Medulla oblongata (tissue), 1 donor: ENCODE data around the gene SDF4.

Source experiments
- DNase-seq: peaks from one replicate; pipeline ENCODE4 v3.0.0-alpha.2; 2015; ENCODE audit errors: extremely low spot score

Gene SDF4

DNA sequence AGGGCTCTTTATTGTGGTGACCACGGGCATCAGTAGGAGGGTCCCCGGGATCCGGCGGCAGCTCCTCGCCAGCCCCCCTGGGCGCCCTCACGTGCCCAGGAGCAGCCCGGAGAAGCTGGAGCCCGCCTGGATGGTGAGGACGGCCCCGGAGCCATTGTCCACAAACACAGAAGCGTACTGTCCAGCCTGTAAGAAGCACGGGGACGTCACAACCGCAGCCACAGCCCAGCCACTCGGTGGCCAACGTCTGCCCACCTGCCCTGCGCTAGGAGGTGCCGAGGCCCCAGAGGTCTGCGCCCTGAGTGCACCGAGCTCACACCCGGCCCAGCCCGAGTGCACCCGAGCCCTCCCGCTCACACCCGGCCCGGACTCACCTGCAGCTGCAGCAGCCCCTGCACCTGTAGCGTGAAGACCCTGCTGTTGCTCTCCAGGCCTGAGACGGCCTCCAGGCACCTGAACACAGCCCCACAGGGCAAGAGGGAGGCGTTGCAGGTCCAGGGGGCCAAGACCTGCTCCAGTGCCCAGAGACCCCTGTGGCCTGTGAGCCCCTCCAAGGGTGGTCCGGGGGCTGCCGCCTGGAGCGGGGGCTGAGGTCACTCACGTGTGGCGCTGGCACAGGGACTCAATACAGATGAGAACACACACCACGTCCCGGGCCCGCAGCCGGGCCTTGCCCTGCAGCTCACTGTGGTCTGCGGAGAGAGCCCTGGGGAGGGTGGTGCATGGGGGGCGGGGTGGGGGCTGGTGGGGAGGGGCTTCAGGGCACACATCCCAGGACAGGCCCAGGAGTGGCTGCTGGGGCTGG lies 10.9 kb upstream of the SDF4 start:
- no peak for DNase-seq

DNA sequence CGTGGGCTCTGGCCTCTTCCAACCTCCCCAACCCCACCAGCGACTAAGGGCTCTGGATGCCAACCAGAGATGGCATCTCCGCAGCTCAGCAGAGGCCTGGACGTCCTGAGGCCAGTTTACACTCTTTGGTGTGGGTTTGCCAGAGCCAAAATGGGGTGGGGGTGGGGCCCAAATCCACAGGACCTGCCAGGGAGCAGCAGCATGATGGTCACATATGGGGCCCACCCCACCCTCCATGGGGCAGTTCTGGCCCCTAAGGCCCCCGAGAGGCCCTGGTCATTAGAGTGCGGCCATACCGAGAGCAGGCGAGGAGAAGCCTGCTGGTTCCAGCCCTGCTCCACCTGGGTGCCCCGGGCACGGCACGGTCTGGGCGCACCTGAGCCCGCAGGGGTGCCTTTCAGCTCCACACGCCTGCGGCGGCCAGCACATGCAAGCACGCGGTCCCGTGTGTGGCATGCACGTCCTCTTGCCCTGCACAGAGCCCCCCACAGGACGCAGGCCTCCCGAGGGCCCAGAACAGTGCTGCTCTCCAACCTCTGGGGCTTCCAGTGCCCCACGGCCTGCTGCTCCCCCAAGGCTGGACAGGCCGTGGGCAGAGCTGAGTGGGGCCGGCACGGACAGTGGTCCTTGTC lies 9.9 kb upstream of the SDF4 start:
- DNase-seq = no peak

DNA sequence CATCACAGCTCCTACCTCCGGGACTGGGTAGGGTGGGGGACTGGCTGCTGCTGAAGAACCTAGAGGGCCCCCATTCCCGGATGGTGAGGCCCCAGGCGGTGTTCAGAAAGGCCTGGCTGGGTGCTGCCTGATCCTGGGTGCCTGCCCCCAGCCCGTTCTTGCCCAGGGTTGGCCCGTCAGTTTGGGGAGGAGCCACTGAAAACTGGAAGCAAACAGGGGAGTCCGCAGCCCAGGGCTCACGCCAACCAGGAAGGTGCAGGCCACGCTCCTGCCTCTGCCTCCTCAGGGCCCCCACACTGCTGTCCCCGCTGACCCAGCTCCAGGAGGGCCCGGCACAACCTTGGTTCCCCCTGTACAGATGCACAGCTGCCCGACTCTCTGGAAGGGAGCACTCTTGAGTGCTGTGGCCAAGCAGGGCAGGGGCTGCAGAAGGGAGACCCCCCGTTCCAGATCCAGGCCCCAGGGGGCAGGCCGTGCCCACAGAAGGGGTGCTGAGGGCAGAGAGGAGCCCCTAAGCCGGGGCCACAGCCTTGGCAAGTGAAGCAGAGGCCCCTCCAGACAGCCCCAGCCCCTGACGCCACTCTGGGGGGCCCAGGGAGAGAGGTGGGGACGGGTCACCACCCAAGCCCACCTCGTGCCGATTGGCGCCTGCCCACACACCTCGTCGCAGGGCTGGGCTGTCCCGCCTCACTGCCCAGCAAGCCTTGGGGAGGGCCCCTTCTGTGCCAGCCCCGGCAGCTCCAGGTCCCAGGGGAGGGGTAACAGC lies 9.2 kb upstream of the SDF4 start:
- no peak for DNase-seq

DNA sequence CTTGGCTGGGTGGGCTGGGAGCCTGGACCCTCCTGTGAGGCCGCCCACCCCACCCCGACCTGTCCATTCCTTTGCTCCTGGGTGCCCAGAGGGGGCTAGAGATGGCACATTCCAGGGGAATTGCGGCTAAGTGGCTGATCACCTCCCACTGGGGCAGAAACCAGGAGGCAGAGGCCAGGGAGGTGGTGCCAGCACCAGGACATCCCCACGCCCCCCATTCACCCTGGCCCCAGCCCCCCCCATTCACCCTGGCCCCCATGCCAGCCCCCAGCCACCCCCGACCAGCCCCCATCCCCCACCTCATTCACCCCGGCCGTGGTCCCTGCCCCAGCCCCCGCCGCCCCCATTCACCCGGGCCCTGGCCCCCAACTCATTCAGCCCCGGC lies 8.5 kb upstream of the SDF4 start:
- no peak for DNase-seq

DNA sequence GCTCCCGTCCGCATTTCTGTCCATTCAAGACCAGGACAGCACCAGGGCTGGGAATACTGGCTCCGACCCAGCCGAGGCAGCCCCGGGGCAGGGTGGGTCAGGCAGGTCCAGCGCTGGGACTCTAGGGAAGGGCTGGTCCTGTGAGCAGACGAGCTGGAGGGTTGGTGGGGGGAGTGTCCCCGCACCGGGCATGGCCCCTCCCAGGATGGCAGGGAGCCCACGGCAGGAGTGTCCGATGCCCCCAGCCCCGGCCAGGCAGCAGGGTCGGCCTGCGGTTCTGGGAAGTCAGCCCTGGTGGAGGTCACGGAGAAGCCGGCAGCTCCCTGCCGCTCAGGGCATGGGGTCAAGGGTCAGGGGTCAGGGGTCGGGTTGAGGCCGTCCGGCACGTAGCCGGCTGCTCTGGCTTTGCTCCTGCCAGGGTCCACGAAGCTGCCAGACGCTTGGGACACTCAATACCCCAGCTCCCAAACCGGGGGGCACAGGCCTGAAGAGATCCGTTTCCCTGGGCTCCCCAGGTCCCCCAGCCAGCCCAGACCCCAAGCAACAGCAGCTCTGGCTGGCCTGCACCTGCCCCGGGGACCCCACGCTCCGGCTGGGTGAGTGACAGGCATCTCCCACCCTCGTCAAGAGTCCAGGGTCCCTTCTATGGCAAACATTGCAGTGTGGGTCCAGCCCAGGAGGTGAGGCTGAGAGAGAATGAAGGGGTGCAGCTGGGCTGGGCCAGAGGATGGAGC lies 8.0 kb upstream of the SDF4 start:
- DNase-seq = no peak

DNA sequence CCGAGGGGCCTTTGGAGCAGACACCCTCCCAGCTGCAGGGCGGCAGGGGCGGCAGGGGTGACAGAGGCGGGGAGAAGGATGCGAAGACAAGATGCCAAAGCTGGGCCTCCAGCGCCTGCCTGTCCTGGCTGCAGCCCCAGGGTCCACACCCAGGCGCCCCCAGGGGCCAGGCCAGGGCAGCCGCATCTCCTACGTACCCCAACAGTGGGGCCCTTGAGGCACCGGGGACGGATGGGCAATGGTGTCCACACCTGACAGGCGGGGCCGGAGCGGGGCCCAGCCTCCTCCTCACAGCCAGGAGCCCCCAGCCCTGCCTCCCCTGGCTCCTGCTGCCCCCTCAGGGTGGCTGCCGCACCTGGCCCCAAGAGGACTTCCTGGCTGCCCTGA lies 7.4 kb upstream of the SDF4 start:
- no peak for DNase-seq

GRCh38 chr1:1238702-1239178 lies 6.9 kb upstream of the SDF4 start:
- no peak for DNase-seq

DNA sequence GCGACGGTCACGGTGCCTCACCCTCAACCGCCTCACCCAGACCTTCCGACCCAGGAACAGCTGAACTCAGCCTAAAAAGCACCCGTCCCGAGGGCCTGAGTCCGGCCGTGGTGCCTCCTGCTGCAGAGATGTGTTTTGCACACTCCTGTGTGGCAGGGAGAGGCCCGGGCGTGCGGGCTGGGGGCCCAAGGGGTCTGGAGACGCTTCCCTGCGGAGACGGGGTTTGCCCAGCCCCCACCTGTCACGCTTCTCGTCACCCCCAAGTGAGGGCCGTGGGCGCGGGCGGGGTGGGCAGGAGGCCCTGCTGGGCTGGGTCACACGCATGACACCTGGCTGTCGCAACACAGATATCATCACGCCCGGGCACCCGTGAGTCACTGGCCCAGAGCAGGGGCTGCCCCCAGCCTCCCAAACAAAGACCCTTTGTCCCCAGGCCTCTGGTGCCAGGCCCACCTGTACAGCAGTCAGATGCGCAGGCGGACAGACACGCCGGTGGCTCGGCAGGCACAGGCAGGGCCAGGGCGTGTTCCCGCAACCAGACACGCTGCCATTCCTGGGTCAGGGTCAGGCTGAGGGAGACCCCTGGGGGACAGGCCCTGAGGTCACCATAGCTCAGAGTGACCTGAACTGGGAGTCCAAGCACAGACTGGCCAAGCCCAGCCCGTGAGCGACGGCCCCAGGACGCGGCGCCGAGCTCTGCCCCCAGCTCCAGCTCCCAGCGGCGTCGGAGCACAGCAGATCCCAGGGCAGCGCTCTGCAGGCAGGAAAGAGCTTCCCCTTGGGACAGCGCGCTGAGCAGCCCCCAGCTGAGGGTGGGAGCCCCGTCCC lies 6.3 kb upstream of the SDF4 start:
- DNase-seq = no peak

GRCh38 chr1:1236945-1237873 lies 5.4 kb upstream of the SDF4 start:
- DNase-seq = no peak

DNA sequence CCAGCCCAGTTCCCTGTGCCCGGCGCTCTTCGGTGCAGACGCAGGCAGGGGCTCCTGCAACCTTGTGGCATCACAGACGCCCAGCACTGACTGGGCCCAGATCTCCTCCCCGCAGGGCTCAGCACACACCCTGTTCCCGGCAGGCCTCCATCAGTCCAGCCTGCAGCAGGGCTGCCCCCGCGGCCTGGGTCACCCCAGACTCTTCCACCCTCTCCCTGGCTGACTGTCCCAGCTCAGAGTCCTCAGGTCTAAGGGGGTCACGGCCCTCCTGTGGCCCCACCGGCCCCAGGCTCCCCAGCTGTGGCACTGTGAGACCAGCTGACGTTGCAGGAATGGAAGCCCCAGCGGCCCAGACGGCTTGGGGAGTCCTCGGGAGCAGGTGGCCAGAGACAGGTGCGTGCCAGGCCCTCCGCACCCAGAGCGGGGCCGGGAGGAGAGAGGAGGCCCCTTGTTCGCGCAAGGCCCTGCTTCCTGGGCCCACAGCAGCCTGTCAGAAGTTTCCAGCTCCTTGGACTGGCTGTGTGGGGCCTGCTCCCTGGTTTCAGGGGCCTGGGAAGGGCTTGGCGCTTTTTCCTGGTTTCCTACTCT lies 4.5 kb upstream of the SDF4 start:
- no peak for DNase-seq

GRCh38 chr1:1235016-1235744 lies 3.4 kb upstream of the SDF4 start:
- no peak for DNase-seq

DNA sequence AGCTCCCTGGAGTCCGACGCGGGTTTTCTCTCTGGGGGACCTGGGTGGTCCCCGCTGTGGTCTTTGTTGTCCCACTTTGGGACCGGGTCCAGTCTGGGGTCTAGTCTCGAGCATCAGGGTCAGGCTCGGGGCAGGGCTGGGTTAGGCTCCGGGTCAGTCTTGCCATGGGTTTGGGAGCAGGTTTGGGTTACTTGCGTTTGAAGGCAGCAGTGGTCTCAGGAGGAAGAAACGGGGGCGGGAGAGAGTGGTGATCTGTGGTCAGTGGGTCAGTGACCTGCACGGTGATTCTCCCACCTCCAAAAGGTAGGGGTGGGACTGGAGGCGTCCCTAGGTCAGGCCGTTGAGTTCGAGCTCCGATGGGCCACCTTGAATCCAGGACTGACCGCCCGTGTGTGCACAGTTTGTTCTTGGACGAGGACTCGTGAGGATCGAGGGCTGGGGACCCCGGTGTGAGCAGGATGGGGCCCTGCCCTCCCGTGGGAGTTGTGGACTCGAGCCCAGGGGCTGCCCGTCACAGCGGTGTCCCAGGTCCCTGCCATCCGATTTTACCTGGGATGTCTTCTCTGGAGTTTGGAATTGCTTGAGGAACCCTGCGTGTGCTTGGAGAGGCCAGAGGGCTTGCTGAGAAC lies 2.5 kb upstream of the SDF4 start:
- DNase-seq = no peak

- no peak for DNase-seq
These were observed 1.7 kb upstream of the SDF4 start for GRCh38 chr1:1233567-1233892.

DNA sequence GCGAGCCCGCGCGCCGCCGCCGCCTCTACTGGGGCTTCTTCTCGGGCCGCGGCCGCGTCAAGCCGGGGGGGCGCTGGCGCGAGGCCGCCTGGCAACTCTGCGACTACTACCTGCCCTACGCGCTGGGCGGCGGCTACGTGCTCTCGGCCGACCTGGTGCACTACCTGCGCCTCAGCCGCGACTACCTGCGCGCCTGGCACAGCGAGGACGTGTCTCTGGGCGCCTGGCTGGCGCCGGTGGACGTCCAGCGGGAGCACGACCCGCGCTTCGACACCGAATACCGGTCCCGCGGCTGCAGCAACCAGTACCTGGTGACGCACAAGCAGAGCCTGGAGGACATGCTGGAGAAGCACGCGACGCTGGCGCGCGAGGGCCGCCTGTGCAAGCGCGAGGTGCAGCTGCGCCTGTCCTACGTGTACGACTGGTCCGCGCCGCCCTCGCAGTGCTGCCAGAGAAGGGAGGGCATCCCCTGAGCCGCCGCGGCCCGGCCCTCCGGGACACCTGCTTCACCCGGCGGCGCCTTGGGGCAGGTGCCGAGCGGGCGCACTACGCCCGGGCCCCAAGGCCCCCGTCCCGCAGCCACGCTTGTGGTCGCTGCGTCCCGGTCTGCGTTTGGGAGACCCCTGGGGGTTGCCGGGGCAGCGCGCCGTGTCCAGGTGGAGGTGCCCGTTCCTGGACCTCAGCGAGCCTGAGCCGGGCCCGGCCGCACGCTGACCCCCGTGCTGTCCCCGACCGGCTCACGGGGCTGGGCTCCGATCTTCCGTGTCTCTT lies 1.2 kb upstream of the SDF4 start:
- no peak for DNase-seq

- DNase-seq = no peak
These were observed 501 bp upstream of the SDF4 start, which contains the start of gene B3GALT6 for GRCh38 chr1:1232208-1232795. B3GALT6 (plus strand) TSS chr1:1232237; CDS start chr1:1232279, 42 bp downstream.

- no peak for DNase-seq
These were observed 973 bp downstream of the SDF4 start for GRCh38 chr1:1230656-1231399.

DNA sequence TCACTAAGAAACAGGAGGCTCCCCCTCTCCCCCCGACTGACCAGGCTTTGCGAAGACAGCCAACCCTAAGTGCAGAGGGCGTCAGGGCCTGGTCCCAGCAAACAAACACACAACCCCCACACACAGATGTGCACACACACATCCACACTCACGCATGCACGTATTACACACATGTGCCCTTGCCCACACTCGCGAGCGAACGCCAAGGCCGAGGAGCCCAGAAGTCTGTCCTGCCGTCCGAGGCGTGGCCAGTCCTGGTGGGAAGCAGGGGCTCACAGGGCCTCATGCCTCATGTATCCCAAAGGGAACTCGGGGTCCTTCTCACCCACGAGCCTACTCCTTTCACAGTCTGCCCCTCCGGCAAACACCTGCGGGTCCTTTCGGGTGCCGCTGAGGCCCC lies 2.0 kb downstream of the SDF4 start:
- DNase-seq = no peak
